Measurements from ENCODE around the gene FYTTD1.

- TF ChIP-seq BHLHE40 (IDR thresholded peaks at IDR 0.05; ENCODE audit: borderline replicate concordance) (no peak), FOXM1 (IDR thresholded peaks at IDR 0.05; ENCODE audit: borderline replicate concordance) (no peak), FOXK2 (IDR thresholded peaks at IDR 0.05) (no peak), HDGF (IDR thresholded peaks at IDR 0.05; ENCODE audit: borderline replicate concordance) (no peak), SUZ12 (IDR thresholded peaks at IDR 0.05) (no peak), FOXA1 (IDR thresholded peaks at IDR 0.05) (no peak), L3MBTL2 (conservative IDR thresholded peaks at IDR 0.05) (no peak), NFRKB (IDR thresholded peaks at IDR 0.05) (no peak), TARDBP (IDR thresholded peaks at IDR 0.05) (no peak), ELF4 (IDR thresholded peaks at IDR 0.05) (no peak), CTBP1 (IDR thresholded peaks at IDR 0.05; ENCODE audit: borderline replicate concordance) (no peak), PKNOX1 (IDR thresholded peaks at IDR 0.05) (no peak)
Observed at GRCh38 chr3:197820550-197821335, 71.1 kb downstream of the FYTTD1 start.
